GM23248 (cell line): ENCODE data around the gene PCDHB8.
"Not testable (repeated sequence)": the region's sequence is repeated elsewhere in the genome, so short reads cannot be mapped to it uniquely, and the experiment has no call there.

ENCODE experiments used
- EZH2 ChIP-seq: fragments of 200-600 bp; sonication (generic); IDR thresholded peaks from 2 replicates; pipeline ENCODE4 v1.6.1; 2018; ENCODE audit warnings: antibody characterized with exemption, mild to moderate bottlenecking; ENCODE audit not compliant: insufficient read depth, poor library complexity, severe bottlenecking
- EZH2phosphoT487 ChIP-seq: fragments of 200-600 bp; sonication (generic); IDR thresholded peaks from 2 replicates; pipeline ENCODE4 v1.6.1; 2018; ENCODE audit warnings: antibody characterized with exemption, moderate library complexity, mild to moderate bottlenecking, low read depth; ENCODE audit not compliant: insufficient read depth

DNA sequence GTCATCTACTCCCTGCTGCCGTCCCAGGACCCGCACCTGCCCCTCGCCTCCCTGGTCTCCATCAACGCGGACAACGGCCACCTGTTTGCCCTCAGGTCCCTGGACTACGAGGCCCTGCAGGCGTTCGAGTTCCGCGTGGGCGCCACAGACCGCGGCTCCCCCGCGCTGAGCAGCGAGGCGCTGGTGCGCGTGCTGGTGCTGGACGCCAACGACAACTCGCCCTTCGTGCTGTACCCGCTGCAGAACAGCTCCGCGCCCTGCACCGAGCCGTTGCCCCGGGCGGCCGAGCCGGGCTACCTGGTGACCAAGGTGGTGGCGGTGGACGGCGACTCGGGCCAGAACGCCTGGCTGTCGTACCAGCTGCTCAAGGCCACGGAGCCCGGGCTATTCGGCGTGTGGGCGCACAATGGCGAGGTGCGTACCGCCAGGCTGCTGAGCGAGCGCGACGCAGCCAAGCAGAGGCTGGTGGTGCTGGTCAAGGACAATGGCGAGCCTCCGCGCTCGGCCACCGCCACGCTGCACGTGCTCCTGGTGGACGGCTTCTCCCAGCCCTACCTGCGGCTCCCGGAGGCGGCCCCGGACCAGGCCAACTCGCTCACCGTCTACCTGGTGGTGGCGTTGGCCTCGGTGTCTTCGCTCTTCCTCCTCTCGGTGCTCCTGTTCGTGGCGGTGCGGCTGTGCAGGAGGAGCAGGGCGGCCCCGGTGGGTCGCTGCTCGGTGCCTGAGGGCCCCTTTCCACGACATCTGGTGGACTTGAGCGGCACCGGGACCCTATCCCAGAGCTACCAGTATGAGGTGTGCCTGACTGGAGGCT lies 3.1 kb upstream of the PCDHB8 start:
- TF ChIP-seq EZH2, EZH2phosphoT487: not testable (repeated sequence)
